GM06990 (cell line): ENCODE measurements around the gene UGT2A3.
"Not testable (repeated sequence)": the region's sequence is repeated elsewhere in the genome, so short reads cannot be mapped to it uniquely, and the experiment has no call there.

Source experiments
- DNase-seq: peaks from one replicate; pipeline ENCODE4 v3.0.0-alpha.2; 2011; ENCODE audit not compliant: insufficient read length; ENCODE audit errors: extremely low read depth
- H3K27me3 ChIP-seq: replicated peaks from 2 replicates; pipeline ENCODE4 v1.6.0; 2011; ENCODE audit warnings: low read length; ENCODE audit not compliant: control insufficient read depth, insufficient read depth
- H3K36me3 ChIP-seq: 2 replicates; pipeline ENCODE4 v1.5.1; 2011; ENCODE audit warnings: low read length; ENCODE audit not compliant: control insufficient read depth, insufficient read depth
- H3K4me3 ChIP-seq: replicated peaks from 2 replicates; pipeline ENCODE4 v1.5.1; 2011; ENCODE audit warnings: low read depth, mild to moderate bottlenecking, control low read depth, low read length
- CTCF ChIP-seq: IDR thresholded peaks from 2 replicates; pipeline ENCODE4 v1.5.1; 2011; ENCODE audit warnings: low read length, control low read depth, mild to moderate bottlenecking, inconsistent platforms; ENCODE audit not compliant: insufficient read depth, poor library complexity, severe bottlenecking

Gene UGT2A3

DNA sequence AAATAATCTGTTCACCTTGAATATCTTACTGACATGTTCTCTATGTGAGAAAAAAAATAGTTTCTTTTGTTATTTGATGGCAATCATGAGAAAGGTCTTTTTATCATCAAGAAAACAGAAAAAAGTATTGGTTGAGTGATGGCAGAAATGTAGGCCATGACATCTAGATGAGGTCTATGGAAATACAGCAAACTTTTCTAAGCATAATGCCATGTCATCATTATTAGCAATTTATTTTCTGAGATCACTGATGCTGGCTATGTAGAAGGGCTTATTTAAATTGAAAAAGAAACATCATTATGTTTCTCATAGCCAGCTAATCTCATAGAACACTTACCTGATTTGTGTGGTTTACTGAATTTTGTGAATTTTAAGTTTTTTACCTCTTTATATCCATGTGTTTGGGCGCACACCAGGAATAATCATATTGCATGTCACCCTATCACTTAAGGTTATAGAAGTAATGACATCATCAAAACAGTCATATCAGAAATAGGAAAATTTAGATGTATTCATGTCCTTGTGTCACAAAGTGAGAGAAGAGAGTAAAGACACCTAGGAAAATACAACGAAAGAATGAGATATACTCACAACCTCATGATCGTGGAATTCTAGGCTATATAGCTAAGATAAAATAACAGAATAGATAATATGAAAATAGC lies 22.4 kb downstream of the UGT2A3 start:
- DNase-seq, result no peak
- Histone ChIP-seq H3K27me3 (no peaks in the 10 kb centered on the region), H3K36me3 (no peaks in the 10 kb centered on the region), H3K4me3 (no peak overlapping the region)
- TF ChIP-seq CTCF, result no peak

DNA sequence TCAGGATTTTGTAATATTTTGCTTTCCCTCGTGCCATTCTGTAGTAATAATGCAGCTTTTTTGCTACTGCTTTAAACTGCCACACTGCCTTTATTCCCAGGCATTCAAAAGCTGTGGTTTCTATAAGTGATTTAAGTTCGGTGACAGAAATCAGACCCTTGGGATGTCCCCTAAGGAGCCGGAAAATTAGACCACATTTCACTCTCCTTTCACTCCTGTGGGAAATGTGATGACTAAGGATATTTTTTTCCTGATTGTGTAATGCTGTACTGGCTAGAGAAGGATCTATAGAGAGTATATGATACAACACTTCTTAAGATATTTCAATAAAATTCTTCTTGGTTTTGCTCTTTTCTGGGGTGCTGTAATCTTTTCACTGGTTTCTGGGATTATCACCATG lies 24.4 kb downstream of the UGT2A3 start:
- H3K36me3 ChIP-seq, result no peaks in the 10 kb centered on the region
- DNase-seq, result no peak
- H3K27me3 ChIP-seq, result no peaks in the 10 kb centered on the region
- TF ChIP-seq CTCF, result no peak
- no peak overlapping the region for H3K4me3 ChIP-seq

DNA sequence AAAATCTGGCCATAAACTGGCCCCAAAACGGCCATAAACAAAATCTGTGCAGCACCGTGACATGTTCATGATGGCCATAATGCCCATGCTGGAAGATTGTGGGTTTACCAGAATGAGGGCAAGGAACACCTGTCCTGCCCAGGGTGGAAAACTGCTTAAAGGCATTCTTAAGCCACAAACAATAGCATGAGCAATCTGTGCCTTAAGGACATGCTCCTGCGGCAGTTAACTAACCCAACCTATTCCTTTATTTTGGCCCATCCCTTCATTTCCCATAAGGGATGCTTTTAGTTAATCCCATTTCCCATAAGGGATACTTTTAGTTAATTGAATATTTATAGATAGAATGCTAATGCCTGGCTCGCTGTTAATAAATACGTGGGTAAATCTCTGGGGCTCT lies 29.4 kb downstream of the UGT2A3 start:
- H3K27me3 ChIP-seq, H3K36me3 ChIP-seq, H3K4me3 ChIP-seq, DNase-seq: not testable (repeated sequence)

GRCh38 chr4:68921051-68921450 lies 30.6 kb downstream of the UGT2A3 start:
- Histone ChIP-seq H3K27me3 (no peaks in the 10 kb centered on the region), H3K4me3 (no peak overlapping the region), H3K36me3 (no peaks in the 10 kb centered on the region)
- no peak for DNase-seq
- no peak for TF ChIP-seq CTCF

DNA sequence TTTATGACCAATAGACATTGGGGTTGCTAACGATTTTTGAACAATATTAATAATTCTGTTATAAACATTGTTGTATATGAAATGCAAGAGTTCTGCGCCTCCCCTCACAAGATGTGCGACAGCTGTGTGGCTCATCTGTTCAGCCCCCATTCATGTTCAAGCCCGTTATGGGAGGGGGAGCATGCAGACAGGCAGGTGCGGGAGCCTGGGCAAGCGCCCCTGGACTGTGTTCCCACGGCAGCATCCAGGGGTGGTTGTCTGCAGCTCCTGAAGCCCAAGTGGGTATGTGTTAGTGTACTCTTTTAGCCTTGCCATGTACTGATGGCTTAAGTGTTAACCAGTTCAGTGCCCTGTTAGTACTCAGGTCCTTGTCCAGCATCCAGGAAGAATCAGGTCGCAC lies 34.6 kb downstream of the UGT2A3 start:
- H3K4me3 ChIP-seq, result no peak overlapping the region
- H3K36me3 ChIP-seq, result no peaks in the 10 kb centered on the region
- no peak for DNase-seq
- H3K27me3 ChIP-seq, result no peaks in the 10 kb centered on the region
- TF ChIP-seq CTCF, result no peak

- no peak for DNase-seq
- no peaks in the 10 kb centered on the region for H3K27me3 ChIP-seq
- no peak overlapping the region for H3K4me3 ChIP-seq
- TF ChIP-seq CTCF, result no peak
- H3K36me3 ChIP-seq, result no peaks in the 10 kb centered on the region
Observed at GRCh38 chr4:68912807-68913206, 38.8 kb downstream of the UGT2A3 start.
